GM21515 (cell line): Measurements from ENCODE around the gene OBSCN.

Source experiments
- ATAC-seq: cut with Tn5 transposase; IDR thresholded peaks from one replicate; pipeline ENCODE4 v1.9.1; 2021; ENCODE audit not compliant: unreplicated experiment

OBSCN gene

GRCh38 chr1:228393811-228394570 lies 186.1 kb downstream of the OBSCN start:
- no peak for ATAC-seq

GRCh38 chr1:228394571-228395394 lies 186.9 kb downstream of the OBSCN start:
- ATAC-seq, result no peak

GRCh38 chr1:228396770-228397662 lies 189.2 kb downstream of the OBSCN start:
- no peak for ATAC-seq

DNA sequence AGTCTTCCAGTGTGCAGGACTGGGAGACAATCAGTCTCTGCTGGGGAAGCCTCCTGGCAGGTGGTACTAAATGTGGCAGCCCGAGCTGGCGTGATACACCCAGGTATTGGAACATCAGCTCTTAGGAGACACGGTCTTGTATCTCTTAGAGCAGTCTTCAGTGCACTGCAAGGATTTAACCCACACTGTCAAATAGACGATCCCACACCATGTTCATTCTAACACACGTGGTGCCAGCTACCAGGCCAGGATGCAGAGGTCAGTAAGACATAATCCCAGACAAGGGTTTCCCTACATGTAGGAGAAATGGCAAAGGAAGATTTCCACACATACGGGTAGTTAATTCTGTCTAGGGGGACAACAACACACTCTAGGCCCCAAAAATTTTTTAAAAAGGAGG lies 190.1 kb downstream of the OBSCN start:
- ATAC-seq, result no peak

DNA sequence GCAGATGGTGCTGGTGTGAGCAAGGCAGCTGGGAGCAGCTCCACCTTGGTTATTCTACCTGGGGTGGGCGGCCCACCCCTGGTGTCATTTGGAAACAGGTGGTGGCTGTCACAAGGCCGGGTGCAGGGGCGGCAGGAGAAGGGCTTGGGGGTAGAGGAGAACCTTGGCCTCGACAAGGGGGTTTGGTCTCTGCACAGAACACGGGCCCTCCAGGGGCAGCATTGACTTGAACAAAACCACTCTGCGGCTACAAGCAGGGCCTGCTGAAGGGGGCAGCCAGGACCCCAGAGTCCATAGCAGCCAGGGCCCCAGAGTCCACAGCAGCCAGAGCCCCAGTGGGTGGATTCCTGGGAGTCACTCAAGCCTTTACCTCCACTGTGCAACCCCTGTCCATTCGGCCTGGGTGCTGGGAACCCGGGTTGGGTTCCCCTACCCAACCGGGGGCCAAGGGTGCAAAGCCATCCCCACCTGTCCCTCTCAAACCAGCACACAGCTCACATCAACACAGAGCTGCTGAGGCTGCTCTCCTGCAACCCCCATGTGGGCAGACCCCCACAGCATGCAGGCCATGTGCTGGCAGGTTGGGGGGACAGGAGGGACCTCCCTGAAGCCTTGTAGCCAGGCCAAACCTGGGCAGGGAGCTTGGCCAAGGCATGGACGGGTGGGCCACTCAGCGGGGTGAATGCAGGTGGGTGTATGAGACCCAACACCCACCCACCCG lies 191.1 kb downstream of the OBSCN start:
- no peak for ATAC-seq

DNA sequence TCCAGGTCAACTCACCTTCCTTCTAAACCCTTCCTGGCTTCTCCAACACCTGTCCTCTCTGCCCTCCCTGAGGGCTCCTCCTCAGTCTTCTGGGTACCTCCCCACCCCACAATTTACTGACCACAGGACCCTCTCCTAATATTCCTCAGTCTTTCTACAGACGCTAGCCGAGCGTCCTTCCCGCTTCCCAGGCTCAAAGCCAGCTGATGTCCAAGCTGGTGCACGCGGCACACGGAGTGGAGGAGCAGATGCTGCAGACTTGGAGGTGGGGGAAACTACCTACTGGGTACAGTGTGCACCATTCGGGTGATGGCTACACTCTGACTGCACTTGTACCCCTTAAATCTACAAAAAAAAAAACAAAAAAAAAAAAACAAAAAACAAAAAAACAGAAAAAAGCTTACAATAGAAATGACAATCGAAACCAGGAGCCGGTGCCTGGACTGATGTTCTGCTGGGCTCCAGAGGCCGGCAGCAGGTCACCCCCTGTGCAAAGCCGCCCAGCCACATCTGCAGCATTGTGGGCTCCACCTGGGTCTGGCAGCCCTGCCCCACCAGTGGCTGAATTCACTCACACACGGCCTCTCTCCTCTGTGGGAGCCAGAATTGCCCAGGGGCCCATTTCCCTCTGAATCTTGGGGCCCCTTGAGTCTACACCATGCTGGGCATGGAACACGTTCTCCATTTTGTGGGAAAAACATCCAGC lies 191.8 kb downstream of the OBSCN start:
- ATAC-seq, result no peak

DNA sequence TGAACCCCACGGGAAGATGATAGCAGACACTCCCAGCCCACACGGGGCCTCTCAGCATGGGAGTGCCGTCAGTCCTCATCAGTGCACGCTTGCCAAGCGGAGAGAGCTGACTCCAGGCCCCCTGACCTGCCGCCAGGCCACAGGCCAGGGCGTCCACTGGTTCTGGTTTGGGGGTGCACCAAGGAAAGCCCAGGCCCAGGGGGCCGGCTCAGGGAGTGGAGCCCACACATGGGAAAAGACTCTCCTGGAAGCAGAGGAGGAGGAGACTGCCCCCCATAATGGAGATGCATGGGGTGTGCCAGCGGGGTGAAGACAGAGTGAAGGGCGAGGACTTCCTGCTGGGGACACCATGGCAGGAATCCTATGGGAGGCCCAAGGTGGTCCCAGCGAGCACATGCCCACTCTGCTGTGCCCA lies 192.4 kb downstream of the OBSCN start:
- ATAC-seq, result no peak

- ATAC-seq, result no peak
Observed at GRCh38 chr1:228400692-228401454, 193.0 kb downstream of the OBSCN start.

DNA sequence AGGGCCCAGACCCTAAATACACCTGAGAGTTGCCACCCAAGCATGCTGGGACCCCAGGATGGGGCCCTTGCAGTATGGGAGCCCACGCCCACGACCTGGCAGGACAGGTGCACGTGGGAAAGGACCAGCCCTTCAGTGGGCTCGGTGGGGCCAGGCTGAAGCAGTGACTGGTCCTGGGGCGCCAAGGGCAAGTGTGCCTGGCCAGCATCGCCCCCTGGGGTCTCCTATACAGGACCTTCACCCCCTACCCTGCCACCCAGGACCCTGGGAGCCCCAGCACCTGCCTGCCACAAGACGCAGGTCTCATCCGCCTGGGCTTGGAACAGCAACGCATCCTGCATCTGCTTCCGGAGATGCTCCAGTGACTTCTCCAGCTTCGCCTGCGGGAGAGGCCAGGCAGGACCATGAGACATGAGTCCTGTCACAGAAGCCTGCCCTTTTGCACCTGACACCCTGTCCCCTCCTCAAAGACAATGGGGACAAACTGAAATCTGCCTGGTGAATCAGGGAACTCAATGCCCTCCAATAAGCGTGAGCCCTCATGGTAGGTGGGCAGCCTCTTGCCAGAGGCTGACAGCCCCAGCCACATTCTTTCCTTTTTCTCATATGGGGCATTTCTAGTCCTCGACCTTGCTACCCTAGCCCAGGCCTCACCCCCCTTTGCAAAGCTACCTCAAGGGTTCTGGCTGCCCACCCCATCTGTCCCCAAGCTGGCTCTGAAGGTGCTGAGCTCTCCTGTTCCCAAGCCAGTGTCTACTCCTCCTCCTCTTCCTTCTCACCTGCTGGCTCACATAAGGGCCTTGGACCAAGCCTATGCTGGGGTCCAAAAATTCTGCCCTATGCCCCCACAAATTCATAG lies 194.2 kb downstream of the OBSCN start:
- no peak for ATAC-seq

DNA sequence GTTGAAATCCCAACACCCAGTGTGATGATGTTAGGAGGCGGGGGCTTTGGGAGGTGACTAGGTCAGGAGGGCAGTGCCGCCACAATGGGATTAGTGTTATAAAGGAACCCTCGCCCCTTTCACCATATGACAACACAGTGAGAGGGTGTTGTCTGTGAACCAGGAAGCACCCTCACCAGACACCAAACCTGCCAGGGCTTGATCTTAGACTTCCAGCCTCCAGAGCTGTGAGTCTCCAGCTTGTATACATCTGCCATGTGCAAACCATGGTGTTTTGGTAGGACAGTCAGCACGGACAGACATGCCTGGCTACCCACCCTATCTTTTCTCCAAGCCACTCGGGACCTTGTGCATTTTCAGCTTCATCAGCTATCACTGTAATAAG lies 194.8 kb downstream of the OBSCN start:
- no peak for ATAC-seq

DNA sequence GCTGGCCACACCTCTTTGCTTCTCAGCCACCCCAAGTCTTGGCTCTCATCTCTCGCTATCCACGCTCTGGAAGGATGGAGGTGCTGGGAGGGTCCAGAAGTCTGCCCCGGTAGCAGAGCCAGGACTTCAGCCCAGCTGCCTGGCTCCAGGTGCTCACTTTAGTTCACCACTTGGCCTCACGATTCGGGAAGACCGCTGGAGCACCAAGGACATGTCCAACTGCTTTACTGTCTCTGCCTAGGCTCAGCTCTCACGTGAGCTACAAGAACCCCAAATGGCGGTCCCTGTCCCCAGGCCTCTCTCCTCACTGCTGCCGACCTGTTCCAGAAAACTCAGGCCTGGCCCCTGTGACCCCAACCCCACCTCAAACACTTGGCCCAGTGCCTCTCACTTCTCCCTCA lies 195.4 kb downstream of the OBSCN start:
- ATAC-seq, result no peak

DNA sequence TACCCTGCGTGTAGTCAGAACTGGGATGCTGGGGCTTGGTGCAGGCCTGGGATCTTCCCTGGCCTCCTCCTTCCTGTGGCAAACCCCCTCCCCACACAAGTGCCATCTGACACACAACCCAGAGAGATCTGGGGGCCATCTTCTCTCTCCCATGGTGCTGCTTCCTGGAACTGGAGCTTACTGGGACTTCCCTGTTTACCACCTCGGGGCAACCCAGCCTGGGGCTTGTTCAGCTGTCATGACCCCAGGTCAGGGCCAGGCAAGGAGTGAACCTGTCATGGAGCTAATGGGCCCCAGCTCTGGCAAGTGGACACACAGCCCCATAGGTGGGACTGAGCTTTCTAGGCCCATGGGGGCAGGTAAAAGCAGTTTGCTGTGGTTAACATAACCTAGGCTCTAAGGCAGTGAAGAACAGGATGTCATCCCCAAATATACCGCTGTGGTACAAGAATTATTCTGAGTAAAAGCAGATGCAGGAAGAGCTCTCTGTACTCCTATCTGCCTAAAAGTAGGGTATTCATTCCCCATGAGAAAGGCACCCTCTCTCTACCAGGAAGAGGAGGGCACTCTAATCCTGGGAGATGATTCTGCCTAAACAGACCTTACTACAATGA lies 196.4 kb downstream of the OBSCN start:
- ATAC-seq, result no peak

- ATAC-seq, result no peak
Observed at GRCh38 chr1:228405200-228405978, 197.5 kb downstream of the OBSCN start.

DNA sequence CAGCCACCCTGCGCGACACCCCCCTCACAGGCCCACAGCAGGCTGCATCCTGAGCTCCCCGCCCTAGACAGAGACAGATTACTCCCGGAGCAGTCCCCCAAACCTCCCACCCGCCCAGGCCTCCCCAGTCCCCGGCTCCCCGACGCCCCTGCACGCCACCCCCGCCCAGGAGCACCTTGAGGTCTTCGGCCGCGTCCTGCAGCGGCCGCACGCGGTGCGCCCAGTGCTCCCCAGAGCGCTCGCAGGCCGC lies 198.1 kb downstream of the OBSCN start:
- peak; percentile 17 for ATAC-seq

GRCh38 chr1:228407106-228408040 lies 199.5 kb downstream of the OBSCN start:
- ATAC-seq, result peak; percentile 37
